ENCODE measurements around the gene PPM1H.

GRCh38 chr12:62679608-62680007 is 255.3 kb downstream of the PPM1H start:
- TF ChIP-seq USF1 (IDR thresholded peaks at IDR 0.05): no peak
- TF ChIP-seq CEBPB (IDR thresholded peaks at IDR 0.05): no peak
- TF ChIP-seq EP300 (IDR thresholded peaks at IDR 0.05; ENCODE audit: borderline replicate concordance): no peak
- TF ChIP-seq FOXM1 (IDR thresholded peaks at IDR 0.05; ENCODE audit: borderline replicate concordance, low read depth): no peak
- no peak for TF ChIP-seq REST (IDR thresholded peaks at IDR 0.05; ENCODE audit: low read depth)
- no peak for TF ChIP-seq RAD21 (IDR thresholded peaks at IDR 0.05; ENCODE audit: low read depth)
- TF ChIP-seq MAX (IDR thresholded peaks at IDR 0.05): no peak
- TF ChIP-seq ZBTB7A (IDR thresholded peaks at IDR 0.05; ENCODE audit: low read depth): no peak
- no peak for TF ChIP-seq TAF1 (IDR thresholded peaks at IDR 0.05; ENCODE audit: low read depth)
- no peak for TF ChIP-seq YY1 (IDR thresholded peaks at IDR 0.05; ENCODE audit: low read depth)
- no peak for TF ChIP-seq TCF12 (IDR thresholded peaks at IDR 0.05; ENCODE audit: low read depth)
- TF ChIP-seq EGR1 (IDR thresholded peaks at IDR 0.05): no peak
- TF ChIP-seq TEAD4 (IDR thresholded peaks at IDR 0.05): no peak

All from Ishikawa (cell line).